MM.1S (cell line): Measurements from ENCODE around the gene BTBD17.

ENCODE experiments used
- DNase-seq: peaks from one replicate; pipeline ENCODE4 v3.0.0-alpha.2; 2015
- H2AFZ ChIP-seq: fragments of 300-600 bp; sonication (generic); 2 replicates; pipeline ENCODE4 v1.6.0; 2016; ENCODE audit warnings: antibody characterized with exemption, low read length
- H3F3A ChIP-seq: fragments of 300-600 bp; sonication (generic); 2 replicates; pipeline ENCODE4 v1.6.1; 2016; ENCODE audit warnings: mild to moderate bottlenecking, antibody characterized with exemption, low read length, moderate library complexity, mixed read lengths; ENCODE audit not compliant: insufficient read depth
- H3K27ac ChIP-seq: fragments of 300-600 bp; sonication (generic); 2 replicates; pipeline ENCODE4 v1.5.1; 2016; ENCODE audit warnings: mild to moderate bottlenecking, low read length
- H3K27me3 ChIP-seq: fragments of 300-600 bp; sonication (generic); replicated peaks from 2 replicates; pipeline ENCODE4 v1.6.0; 2016; ENCODE audit warnings: low read length; ENCODE audit not compliant: insufficient read depth
- H3K36me3 ChIP-seq: fragments of 300-600 bp; sonication (generic); replicated peaks from 2 replicates; pipeline ENCODE4 v1.6.1; 2016; ENCODE audit warnings: mild to moderate bottlenecking, low read length, mixed read lengths; ENCODE audit not compliant: insufficient read depth
- H3K4me1 ChIP-seq: fragments of 300-600 bp; sonication (generic); 2 replicates; pipeline ENCODE4 v1.6.1; 2016; ENCODE audit warnings: low read length, mixed read lengths
- H3K4me2 ChIP-seq: fragments of 300-600 bp; sonication (generic); 2 replicates; pipeline ENCODE4 v1.6.0; 2016; ENCODE audit warnings: low read depth, low read length
- H3K4me3 ChIP-seq: fragments of 300-600 bp; sonication (generic); 2 replicates; pipeline ENCODE4 v1.5.1; 2016; ENCODE audit warnings: low read length, mixed read lengths
- H3K79me2 ChIP-seq: fragments of 300-600 bp; sonication (generic); 2 replicates; pipeline ENCODE4 v1.6.1; 2016; ENCODE audit warnings: mixed run types, low read length, mixed read lengths
- H3K9ac ChIP-seq: fragments of 300-600 bp; sonication (generic); 2 replicates; pipeline ENCODE4 v1.6.1; 2016; ENCODE audit warnings: low read length, mixed read lengths
- H3K9me2 ChIP-seq: fragments of 300-600 bp; sonication (generic); replicated peaks from 2 replicates; pipeline ENCODE4 v1.6.1; 2016; ENCODE audit warnings: mild to moderate bottlenecking, low read length, mixed read lengths; ENCODE audit not compliant: insufficient read depth
- H3K9me3 ChIP-seq: fragments of 300-600 bp; sonication (generic); replicated peaks from 2 replicates; pipeline ENCODE4 v1.6.1; 2016; ENCODE audit warnings: mild to moderate bottlenecking, low read length, mixed read lengths; ENCODE audit not compliant: insufficient read depth
- H4K20me1 ChIP-seq: fragments of 300-600 bp; sonication (generic); 2 replicates; pipeline ENCODE4 v1.6.1; 2016; ENCODE audit warnings: mild to moderate bottlenecking, low read length, moderate library complexity, mixed read lengths; ENCODE audit not compliant: insufficient read depth
- CTCF ChIP-seq: fragments of 300-600 bp; sonication (generic); IDR thresholded peaks from 2 replicates; pipeline ENCODE4 v1.5.1; 2016; ENCODE audit warnings: antibody characterized with exemption, low read length, mixed read lengths
- EZH2 ChIP-seq: fragments of 300-600 bp; sonication (generic); optimal IDR thresholded peaks from 2 replicates; pipeline ENCODE3; 2017; ENCODE audit warnings: low read depth, mild to moderate bottlenecking, antibody characterized with exemption, low read length, mixed read lengths
- EZH2phosphoT487 ChIP-seq: fragments of 300-600 bp; sonication (generic); IDR thresholded peaks from 2 replicates; pipeline ENCODE4 v1.6.1; 2018; ENCODE audit warnings: antibody characterized with exemption, low read length

The BTBD17 gene

GRCh38 chr17:74334393-74335039 is 27.2 kb downstream of the BTBD17 start:
- H3K79me2 ChIP-seq, result no peaks in the 10 kb centered on the region
- no peaks in the 10 kb centered on the region for H3F3A ChIP-seq
- H2AFZ ChIP-seq, result no peak overlapping the region
- H3K4me1 ChIP-seq, result peaks cover 9% of the 10 kb centered on the region; the same call in 1 of the 2 replicates
- H3K9me2 ChIP-seq, result no peaks in the 10 kb centered on the region
- no peaks in the 10 kb centered on the region for H3K9me3 ChIP-seq
- no peak overlapping the region for H3K27ac ChIP-seq
- H3K4me2 ChIP-seq, result 0 out of 2 replicates have a peak overlapping the region, but pooled peaks have one; percentile 3
- no peaks in the 10 kb centered on the region for H3K36me3 ChIP-seq
- peaks cover 38% of the 10 kb centered on the region for H3K27me3 ChIP-seq
- H3K4me3 ChIP-seq, result no peak overlapping the region
- no peaks in the 10 kb centered on the region for H4K20me1 ChIP-seq
- no peak overlapping the region for H3K9ac ChIP-seq
- TF ChIP-seq EZH2 (no peak), CTCF (no peak), EZH2phosphoT487 (no peak)
- no peak for DNase-seq

- no peaks in the 10 kb centered on the region for H3K79me2 ChIP-seq
- H3K27me3 ChIP-seq, result peaks cover 24% of the 10 kb centered on the region
- H3K36me3 ChIP-seq, result no peaks in the 10 kb centered on the region
- DNase-seq, result no peak
- H3K9ac ChIP-seq, result no peak overlapping the region
- H3K9me2 ChIP-seq, result no peaks in the 10 kb centered on the region
- H3K4me1 ChIP-seq, result peaks cover 9% of the 10 kb centered on the region; the same call in 1 of the 2 replicates
- no peak overlapping the region for H3K27ac ChIP-seq
- no peak overlapping the region for H3K4me2 ChIP-seq
- H2AFZ ChIP-seq, result no peak overlapping the region
- TF ChIP-seq EZH2 (no peak), CTCF (no peak), EZH2phosphoT487 (no peak)
- no peaks in the 10 kb centered on the region for H3K9me3 ChIP-seq
- H3F3A ChIP-seq, result no peaks in the 10 kb centered on the region
- no peaks in the 10 kb centered on the region for H4K20me1 ChIP-seq
- H3K4me3 ChIP-seq, result no peak overlapping the region
These were observed 28.8 kb downstream of the BTBD17 start for GRCh38 chr17:74332763-74333283.

- Histone ChIP-seq H3K4me3 (no peak overlapping the region), H3K9me3 (no peaks in the 10 kb centered on the region), H3K4me2 (no peak overlapping the region), H3K27me3 (peaks cover 21% of the 10 kb centered on the region), H2AFZ (no peak overlapping the region), H3K79me2 (no peaks in the 10 kb centered on the region), H3F3A (no peaks in the 10 kb centered on the region), H3K36me3 (no peaks in the 10 kb centered on the region), H3K4me1 (peaks cover 9% of the 10 kb centered on the region; the same call in 1 of the 2 replicates), H3K9me2 (no peaks in the 10 kb centered on the region), H4K20me1 (no peaks in the 10 kb centered on the region), H3K27ac (no peak overlapping the region), H3K9ac (no peak overlapping the region)
- TF ChIP-seq EZH2phosphoT487, result no peak
- TF ChIP-seq CTCF, result no peak
- no peak for TF ChIP-seq EZH2
- DNase-seq, result no peak
These were observed 29.5 kb downstream of the BTBD17 start for GRCh38 chr17:74332017-74332650.
